HG02884 (cell line): ENCODE data around the gene SFRP4.

Experiments used
- ATAC-seq: cut with Tn5 transposase; IDR thresholded peaks from one replicate; pipeline ENCODE4 v1.9.1; 2021; ENCODE audit warnings: mild to moderate bottlenecking, moderate library complexity; ENCODE audit not compliant: unreplicated experiment

SFRP4 gene

GRCh38 chr7:37925620-37926019, 9.0 kb upstream of the SFRP4 start:
- no peak for ATAC-seq

- no peak for ATAC-seq
Measured at GRCh38 chr7:37924491-37925041, 7.9 kb upstream of the SFRP4 start.

DNA sequence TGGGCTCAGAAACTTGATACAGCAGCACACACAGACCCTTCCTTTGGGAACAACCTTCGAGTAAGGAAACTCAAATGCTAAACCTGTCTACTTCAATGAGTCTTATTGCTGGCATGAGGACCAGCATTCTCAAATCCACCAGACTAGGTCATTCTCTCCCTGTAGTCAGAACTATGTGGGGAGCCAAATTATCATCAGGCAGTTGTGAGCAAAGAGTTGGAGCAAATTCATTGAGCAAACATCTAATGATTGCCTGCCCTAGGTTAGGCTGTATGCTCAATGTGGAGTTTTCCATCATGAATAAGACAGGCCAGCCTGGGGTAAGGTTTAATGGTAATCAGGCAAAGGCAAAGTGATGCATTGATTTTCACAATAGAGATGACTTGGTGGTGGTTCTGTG, 7.4 kb upstream of the SFRP4 start:
- ATAC-seq, result no peak

GRCh38 chr7:37921876-37922275, 5.3 kb upstream of the SFRP4 start:
- no peak for ATAC-seq

DNA sequence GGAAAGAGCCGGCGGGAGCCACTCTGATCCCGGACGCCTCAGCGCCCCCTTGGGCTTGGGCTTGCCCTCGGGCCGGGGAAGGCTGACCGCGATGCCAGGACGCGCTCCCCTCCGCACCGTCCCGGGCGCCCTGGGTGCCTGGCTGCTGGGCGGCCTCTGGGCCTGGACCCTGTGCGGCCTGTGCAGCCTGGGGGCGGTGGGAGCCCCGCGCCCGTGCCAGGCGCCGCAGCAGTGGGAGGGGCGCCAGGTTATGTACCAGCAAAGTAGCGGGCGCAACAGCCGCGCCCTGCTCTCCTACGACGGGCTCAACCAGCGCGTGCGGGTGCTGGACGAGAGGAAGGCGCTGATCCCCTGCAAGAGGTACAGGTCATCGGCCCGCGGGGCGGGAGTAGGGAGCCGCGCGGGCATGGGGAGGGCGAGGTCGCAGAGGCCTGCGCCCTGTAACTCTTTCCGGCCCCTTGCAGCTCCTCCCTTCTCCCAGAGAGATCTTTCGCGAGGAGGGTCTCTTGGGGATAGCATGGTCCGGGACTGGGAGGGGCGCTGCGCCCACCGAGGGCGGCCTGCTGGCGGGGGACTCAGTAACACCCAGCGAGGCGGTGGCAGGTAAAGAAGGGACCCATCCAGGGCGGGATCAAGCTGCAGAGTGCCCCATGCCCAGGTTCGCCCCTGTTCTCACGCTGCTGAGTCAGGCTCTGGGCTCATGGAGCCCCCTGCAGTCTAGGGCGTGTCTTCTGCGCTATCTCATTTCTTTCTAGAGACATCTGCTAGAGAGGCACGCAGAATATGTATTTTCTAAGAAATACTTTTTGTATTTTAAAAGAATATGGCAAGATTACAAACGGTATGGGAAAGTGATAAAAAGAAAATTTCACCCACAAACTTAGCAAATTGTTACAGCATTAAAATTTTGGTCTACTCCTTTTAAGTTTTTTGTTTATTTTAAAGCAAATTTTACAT, 4.5 kb upstream of the SFRP4 start:
- ATAC-seq, result no peak

DNA sequence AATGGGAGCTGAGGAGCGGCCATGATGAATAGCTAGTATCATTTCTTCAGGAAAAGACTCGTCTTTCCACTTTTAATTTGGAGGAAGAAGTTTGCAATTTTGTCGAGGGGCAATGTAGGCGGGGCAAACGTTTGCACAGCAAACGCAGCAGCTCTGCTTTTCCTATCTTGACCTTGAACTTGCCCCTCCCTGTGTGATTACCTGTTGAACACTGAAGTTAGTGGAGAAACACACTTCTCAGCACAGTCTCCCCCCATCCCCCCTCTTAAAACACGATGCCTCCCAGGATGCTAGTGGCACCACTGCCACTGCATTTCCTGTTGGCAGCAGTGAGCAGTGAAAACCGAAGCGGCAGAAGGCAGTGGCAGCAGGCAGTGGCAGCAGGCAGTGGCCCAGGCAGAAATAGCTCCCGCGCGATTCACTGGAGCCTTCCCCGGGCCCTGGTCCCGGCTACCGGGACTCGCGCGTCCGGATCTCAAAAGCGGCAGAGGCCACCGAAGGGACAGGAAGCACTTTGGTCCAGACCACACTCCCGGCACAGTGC, 3.8 kb upstream of the SFRP4 start, which contains the start of gene EPDR1:
Gene EPDR1, plus strand, starts transcription at position 336 of the 544 bp plus-strand sequence. CDS start 300 bp downstream, outside the sequence.
- ATAC-seq, result no peak

- no peak for ATAC-seq
Measured at GRCh38 chr7:37918526-37918925, 1.9 kb upstream of the SFRP4 start.

DNA sequence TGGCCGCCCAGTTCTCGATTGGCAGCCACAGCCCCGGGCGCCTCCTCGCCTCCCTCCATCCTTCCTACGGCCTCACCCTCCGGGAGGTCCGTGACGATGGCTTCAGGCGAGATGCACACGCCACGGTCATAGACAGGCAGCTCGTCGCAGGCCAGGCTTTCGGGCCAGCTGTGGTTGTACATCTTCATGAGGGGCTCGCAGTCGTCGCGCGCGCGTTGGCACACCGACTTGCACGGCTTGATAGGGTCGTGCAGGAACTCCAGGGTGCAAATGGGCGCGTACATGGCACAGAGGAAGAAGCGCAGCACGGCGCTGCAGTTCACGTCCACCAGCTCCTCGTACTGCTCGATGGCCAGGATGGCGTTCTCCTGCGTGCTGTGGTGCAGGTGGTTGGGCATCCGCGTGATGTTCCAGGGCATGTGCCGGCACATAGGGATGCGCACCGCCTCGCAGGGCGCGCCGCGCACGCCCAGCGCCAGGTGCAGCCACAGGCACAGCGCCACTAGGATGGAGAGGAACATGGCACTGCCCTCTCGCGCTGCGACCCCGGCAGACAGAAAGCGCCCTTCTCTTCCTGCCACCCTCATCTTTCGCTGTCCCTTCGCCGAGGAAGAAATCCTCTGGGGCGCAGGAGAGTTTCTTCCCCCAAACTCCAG, 472 bp downstream of the SFRP4 start:
- no peak for ATAC-seq

- peak; percentile 40 for ATAC-seq
Measured at GRCh38 chr7:37915438-37915837, 1.2 kb downstream of the SFRP4 start.

DNA sequence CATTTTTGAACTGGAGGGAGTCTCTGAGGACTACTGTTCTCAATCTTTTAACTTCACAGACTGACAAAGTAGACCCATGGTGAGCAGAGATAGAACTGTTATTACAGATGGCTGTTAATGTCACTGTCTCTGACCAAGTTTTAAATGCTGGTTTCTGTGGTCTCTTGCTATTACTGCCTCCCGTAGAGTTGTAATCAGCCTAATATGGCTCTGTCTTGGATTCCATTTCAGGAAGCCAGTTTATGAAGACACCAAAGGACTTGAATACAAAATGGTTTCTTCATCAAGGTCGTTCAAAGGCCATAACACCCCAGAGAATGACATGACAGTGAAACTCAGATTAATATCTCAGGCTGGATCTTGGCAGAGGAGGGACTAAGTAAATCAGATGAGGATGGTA, 3.9 kb downstream of the SFRP4 start:
- no peak for ATAC-seq

- no peak for ATAC-seq
Measured at GRCh38 chr7:37908221-37908788, 8.3 kb downstream of the SFRP4 start.

DNA sequence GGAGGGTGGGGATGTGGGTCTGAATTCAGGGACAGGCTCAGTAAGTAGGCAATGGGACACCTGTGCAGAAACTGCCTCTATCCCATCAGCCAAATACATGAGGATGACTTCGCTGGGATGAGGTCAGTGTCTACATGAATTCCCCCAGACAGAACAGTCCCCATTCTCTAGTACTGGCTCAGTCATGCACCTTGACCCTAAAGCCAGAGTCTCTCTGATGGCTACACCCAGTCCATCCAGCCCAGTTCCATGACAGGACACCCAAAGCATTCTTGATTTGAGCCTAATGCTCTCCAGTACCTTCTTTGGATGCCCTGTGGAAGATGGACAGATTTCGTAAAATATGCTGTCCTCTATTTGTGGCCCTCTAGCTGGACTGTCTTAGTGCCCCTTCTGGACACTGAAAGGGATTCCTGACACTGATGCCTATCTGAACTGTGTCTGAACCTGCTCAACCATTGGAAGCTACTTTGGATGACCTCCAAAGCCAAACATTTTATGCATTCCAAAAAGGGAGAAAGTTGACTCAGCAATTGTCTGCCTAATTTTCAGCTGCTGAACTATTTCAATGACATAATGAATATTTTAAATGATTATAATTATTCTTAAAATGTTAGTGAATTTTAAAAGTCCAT, 14.6 kb downstream of the SFRP4 start:
- no peak for ATAC-seq

- no peak for ATAC-seq
Measured at GRCh38 chr7:37901236-37901827, 15.3 kb downstream of the SFRP4 start.

DNA sequence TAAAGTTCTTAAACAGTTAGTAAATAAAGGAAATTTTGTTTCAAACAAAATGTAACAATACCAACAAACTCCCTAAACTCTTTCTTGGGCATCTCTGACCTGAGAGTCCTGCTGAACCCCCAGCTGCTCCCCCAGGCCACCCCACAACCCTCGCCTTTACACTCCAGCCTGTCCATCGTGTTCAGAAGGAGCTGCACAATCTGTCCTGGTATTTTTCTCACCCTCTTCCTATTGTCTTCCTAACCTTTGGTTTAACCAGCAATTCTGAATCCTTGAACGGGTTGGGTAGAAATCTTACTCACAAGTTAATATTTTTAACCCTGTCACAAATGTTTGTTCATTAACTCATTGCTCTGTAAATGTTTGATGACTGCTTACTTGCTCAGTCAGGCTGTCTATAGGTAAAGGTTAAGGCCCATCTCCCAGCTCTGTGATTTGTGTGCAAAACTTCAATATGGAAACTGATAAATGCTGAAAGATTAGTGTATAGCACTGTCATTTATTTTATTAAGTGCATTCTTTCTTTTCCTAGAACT, 16.8 kb downstream of the SFRP4 start:
- no peak for ATAC-seq

DNA sequence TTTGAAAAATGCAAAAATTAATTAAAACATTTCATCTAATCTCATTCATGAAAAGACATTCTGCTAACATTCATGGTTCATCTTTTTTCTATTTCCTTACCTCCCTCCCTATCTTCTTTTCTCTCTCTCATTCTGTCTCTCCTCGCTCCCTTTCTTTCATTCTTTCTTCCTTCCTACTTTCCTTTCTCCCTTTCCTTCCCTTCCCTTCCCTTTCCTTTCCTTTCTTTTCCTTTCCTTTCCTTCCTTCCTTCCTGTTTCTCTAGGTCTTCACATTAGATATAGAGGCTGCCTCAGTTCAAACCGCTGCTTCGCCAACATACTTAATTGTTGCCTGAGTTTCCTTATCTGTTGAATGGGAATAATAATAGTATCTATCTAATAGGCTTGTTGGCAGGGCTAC, 21.9 kb downstream of the SFRP4 start:
- ATAC-seq, result no peak

GRCh38 chr7:37893359-37893758, 23.3 kb downstream of the SFRP4 start:
- no peak for ATAC-seq

GRCh38 chr7:37882086-37882485, 34.5 kb downstream of the SFRP4 start:
- no peak for ATAC-seq
